ACHN (cell line): ENCODE results near the gene GRIP2.

Experiments used
- DNase-seq: peaks from one replicate; pipeline ENCODE4 v3.0.0-alpha.2; 2015
- in situ Hi-C: cut with HindIII; loops from 2 replicates; pipeline ENCODE4 v1.10.0; 2017; ENCODE audit warnings: low sequenced_read_pairs, low pct_ligation_motif_present, low pct_unique_long_range_greater_than_20kb

Gene GRIP2

DNA sequence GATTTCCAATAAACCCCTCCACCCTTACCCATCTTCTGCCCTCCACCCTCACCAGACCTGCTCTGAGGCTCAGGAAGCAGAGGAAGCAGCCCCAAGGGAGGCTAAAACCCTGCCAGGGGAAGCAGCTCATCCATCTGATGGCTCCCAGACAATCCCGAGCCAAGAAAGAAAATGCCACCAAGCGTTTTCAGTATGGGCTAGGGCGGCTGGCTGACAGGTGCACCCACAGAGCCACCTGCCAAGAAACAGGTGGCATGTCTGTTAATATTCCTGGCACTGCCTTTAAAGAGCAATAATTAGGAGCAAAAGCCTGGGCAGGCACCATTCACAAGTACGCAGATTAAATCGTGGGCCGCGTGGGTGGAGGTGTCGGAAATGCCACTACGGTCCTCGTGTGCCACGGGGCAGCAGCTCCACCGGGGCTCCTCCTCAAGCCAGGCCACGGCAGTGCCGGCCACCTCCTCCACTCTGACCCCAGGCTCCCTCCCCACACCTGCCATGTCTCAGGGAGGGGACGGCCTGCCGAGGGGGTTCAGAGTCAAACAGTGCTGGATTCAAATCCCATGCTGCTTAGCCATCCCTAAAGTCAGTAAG lies 23.9 kb upstream of the GRIP2 start:
- in situ Hi-C loops, result no loop called here
- no peak for DNase-seq

- no peak for DNase-seq
- in situ Hi-C loops, result no loop called here
Measured at GRCh38 chr3:14562121-14562890, 22.2 kb upstream of the GRIP2 start.

- no peak for DNase-seq
- in situ Hi-C loops, result no loop called here
Measured at GRCh38 chr3:14561051-14561960, 21.2 kb upstream of the GRIP2 start.

- in situ Hi-C loops, result no loop called here
- DNase-seq, result no peak
Measured at GRCh38 chr3:14560110-14560509, 20.0 kb upstream of the GRIP2 start.

DNA sequence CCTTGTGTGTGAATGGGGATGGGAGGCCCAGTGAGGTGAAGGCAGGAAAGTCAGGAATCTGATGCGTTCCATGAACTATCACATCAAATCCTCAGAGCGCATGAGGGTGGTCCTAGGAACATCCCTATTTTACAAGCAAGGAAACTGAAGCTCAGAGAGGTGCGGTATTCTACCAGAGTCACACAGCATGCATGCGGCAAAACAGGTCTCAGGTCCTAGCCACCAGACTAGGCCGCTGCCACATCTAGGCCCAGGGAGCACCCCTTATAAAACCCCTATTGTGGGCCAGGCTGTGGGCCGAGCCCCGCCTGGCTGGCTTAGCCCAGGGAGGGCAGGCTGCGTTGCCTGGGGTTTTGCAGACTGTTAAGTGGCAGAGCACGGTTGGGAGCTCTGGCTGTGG lies 17.9 kb upstream of the GRIP2 start:
- no peak for DNase-seq
- in situ Hi-C loops, result no loop called here

DNA sequence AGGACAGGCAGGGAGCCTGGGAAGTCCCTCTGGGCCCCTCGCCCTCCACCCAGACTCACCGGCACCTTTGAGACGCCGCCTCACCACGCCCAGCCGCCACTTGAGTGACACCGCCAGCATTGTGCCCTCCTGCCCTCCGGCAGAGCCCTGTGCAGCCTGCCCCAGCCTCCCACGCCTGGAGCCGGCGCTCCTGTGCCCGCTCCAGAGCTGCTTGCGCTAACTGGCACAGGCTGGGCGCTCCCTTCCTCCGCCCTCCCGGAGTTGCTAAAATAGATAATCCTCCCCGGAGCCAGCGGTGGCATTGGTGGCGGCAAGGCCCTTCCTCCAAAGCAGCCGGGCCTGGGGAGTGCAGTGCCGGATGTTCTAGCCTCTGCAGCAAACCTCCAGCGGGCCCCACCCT lies 15.7 kb upstream of the GRIP2 start:
- DNase-seq, result no peak
- in situ Hi-C loops, result no loop called here

- in situ Hi-C loops, result no loop called here
- no peak for DNase-seq
Measured at GRCh38 chr3:14554715-14555114, 14.6 kb upstream of the GRIP2 start.

DNA sequence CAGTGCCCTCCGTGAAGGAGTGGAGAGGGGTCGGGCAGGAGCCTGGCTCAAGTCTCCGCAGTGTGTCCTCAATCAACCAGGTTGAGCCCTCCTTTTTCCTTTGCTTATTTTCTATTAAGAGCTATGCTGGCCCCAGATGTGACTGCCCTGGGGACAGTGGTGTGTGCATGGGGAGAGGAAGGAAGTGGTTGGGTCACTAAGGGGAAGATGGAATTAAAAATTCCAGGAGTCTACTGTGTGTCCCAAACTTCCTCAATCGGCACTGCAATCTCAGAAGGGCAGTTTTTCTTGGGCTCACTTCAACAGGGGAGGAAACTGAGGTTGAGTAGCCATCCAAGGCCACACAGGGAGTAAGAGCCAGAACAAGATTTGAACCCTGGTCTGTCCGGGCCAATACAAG lies 13.7 kb upstream of the GRIP2 start:
- no peak for DNase-seq
- in situ Hi-C loops, result no loop called here

GRCh38 chr3:14552717-14553116 lies 12.6 kb upstream of the GRIP2 start:
- no peak for DNase-seq
- in situ Hi-C loops, result no loop called here

GRCh38 chr3:14552041-14552648 lies 12.0 kb upstream of the GRIP2 start:
- in situ Hi-C loops, result no loop called here
- no peak for DNase-seq

DNA sequence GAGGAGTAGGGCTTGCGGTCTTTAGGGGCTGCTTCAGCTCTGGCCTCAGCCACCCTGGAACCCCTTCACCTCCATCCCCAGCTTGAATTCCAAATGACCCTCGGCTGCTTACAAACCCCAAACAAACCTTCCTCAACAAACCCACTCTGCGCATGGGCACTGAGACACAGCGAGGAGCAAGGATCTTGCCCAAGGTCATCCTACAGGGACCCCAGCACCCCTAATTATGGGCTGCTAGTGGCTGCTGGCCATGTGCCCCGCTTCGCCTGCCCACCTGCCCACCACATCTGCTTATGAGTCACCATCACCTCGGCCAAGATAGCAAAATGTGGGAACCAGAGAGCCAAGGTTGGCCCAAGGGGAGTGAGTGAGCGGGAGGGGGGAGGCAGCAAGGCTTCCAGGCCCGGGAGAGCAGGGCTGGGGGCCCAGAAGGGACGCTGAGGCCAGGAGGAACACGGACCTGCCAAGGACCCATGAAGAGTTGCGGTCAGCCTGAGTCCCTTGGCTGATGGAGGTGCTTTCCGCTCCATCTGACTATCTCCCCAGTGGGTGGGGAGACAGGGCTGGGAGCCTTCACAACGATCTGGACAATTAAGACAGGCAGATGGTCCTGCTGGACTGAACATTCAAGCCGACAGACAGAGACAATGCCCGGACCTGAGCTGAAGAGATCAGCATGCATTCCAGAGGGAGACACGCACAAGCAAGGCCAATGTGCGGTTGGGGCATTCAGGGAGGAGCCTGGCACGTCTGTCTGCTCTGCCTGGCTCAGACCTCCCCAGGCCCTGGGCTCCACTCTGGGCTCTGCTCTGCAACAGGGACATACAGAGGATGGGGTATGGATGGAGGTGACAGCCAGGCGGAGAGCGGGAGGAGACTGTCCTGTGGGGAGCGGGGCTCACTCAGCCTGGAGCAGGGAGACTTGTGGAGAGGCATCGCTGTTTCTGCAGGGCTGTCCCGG lies 10.8 kb upstream of the GRIP2 start:
- no peak for DNase-seq
- in situ Hi-C loops, result no loop called here

DNA sequence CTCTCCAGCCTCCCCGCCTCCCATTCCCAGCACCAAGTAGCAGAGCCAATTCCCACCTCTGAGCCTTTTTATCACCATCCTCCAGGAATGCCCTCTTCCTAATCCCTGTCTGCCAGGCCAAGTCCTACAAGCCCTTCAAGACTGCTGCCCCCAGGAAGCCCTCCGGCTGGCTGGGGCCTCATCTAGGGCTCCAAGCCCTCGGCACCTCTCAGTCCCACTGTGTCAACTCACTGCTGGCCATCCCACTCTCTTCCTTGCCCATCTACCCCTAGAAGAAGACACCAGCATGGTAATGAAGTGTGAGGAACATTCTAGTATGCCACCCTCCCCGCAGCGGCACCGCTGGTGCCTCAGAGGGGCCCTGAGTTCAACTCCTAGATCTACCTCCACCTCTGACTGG lies 10.0 kb upstream of the GRIP2 start:
- no peak for DNase-seq
- in situ Hi-C loops, result no loop called here

DNA sequence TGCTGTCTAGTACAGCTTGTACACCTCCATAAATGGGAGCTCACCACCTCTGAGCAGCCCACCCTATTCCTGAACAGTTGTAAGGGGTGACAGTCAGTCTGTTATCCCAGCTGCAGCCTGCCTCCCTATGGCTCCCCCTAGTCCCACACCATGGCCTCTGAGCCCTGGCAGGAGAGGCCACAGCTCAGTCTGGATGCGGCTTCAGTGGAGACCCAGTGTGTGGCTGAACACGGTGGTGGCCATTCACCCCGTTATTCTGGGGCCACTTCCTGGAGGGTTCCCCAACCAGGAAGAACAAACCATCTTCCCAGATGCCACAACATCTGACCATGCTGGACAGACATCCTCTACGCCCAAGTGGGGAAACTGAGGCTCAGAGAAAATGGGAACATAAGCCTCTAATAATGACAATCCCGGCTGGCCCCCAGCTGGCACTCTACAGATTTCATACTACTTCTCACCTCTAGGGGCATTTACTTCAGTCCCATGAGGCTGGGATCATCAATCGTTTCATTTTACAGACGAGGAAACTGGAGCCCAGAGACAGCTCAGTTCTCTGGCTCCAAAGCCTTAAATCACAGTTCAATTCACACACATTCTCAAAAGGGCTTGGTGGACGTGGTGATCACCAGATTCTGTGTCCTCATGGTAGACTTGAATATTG lies 9.2 kb upstream of the GRIP2 start:
- DNase-seq, result peak; percentile 36
- in situ Hi-C loops, result no loop called here

DNA sequence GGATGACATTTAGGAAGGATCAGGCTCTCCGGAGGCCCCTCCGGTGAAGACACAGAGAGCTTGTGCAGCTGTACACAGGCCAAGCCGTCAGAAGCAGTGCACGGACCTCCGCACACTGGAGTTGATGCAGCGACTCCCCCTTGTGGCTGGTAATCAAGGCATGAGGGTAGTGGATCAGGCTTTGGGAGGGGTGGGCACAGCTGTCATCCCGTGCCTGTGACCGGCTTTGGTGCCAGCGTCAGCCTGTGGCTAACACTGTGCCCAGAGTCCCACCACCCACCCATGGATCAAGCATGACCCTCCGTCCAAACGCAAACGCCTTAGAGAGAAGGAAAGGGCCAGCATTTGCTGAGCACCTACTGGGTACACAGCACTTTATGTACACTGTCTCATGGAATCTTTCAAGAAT lies 8.2 kb upstream of the GRIP2 start:
- in situ Hi-C loops, result no loop called here
- DNase-seq, result peak; percentile 61

GRCh38 chr3:14547693-14548092 lies 7.6 kb upstream of the GRIP2 start:
- DNase-seq, result no peak
- in situ Hi-C loops, result no loop called here

DNA sequence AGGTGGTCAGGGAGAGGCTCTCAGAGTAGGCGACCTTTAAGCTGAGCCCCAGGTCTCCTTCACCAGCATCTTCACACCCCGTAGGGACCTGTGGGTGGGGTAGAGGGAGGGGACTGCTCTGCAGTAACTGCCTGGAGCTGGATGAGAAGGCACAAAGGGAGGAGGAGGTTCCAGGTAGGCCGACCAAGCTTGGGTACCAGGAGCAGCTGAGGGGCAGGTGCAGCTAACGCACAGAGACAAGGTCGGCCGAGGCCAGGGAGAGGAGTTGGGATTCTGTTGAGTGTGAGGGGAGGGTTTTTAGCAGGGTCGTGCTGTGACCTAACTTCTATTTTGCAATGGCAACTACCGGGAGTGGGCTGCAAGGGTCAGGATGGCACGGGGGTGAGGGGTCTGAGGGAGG lies 5.9 kb upstream of the GRIP2 start:
- DNase-seq, result no peak
- in situ Hi-C loops, result no loop called here

DNA sequence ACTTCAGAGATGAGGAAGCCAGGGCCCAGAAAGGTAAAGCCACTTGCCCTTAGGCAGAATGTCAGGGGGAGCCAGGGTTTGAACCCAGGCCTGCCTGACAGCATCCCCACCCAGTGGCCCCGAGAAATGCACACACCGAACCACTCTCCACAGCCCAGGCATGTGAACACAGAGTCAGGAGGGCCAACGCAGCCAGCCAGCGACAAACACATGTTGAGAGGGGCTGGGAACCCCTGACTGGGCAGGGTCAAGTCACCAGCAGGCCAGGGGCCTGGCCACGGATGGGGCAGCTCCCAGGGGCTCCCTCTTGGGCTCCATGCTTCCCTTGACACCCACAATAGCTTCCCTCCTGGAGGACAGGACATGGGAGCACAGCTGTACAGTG lies 5.1 kb upstream of the GRIP2 start:
- in situ Hi-C loops, result no loop called here
- no peak for DNase-seq
